SH-SY5Y (cell line): ENCODE data around the gene RGP1.

Source experiments
- GATA2 ChIP-seq: IDR thresholded peaks from 2 replicates; pipeline ENCODE4 v1.6.1; 2011; ENCODE audit warnings: mild to moderate bottlenecking, low read depth, low read length
- GATA3 ChIP-seq: IDR thresholded peaks from 2 replicates; pipeline ENCODE4 v1.6.1; 2011; ENCODE audit warnings: low read depth, mild to moderate bottlenecking, low read length, moderate library complexity

Gene RGP1

DNA sequence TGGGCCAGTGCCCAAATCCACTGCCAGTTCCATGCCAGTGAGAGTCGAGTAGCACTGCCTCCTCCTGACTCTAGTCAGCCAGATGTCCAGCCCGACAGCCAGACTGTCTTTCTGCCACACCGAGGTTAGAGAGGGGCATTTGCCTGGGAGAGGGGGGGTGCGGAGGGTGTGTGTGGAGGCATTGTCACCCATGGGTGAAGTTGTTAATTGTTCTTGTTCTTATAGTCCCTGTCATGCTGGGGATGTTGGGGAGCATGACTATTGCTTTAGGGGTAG is 1.1 kb downstream of the RGP1 start:
- no peak for TF ChIP-seq GATA3

DNA sequence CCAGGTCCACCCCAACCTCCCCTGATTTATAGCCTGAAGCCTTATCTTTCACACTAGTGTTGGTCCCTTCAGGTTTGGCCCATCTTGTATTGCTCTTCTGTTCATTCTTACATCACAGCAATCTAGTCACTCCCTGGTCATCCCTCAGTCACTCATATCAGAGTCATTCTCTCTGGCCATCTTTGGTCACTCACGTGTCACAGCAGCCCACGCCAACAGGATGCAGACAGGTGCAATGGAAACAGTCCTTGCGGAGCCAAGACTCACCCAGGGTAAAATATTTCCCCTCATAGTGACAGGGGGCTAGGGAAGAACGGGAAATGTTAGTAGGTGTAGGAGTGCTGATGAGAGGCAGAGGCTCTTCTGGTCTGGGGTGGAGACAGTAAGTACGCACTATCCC is 4.4 kb downstream of the RGP1 start:
- no peak for TF ChIP-seq GATA3
- TF ChIP-seq GATA2, result no peak

DNA sequence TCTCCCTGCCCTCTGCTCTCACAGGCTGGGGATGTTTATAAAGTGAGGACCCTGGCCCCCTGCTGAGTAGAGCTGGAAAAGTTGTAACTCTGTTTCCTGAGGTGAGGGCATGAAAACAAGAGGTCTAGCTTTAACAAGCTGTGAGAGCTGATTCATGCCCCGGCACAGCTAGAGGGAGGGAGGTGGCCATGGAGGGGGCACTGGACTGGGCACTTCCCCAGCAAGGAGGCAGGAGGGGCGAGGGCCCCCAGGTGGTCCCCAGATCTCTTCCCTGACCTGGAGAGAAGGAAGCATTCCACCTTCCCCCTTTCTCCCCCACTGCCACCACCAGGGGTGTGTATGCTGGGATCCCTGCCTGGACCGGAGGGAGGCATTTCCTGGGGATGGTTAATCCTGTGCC is 5.2 kb downstream of the RGP1 start, which contains the start of gene MSMP:
TSS of gene MSMP (minus strand) at position 13 of the 400 bp plus-strand sequence. CDS start 147 bp downstream, outside the sequence.
- no peak for TF ChIP-seq GATA3
- no peak for TF ChIP-seq GATA2

DNA sequence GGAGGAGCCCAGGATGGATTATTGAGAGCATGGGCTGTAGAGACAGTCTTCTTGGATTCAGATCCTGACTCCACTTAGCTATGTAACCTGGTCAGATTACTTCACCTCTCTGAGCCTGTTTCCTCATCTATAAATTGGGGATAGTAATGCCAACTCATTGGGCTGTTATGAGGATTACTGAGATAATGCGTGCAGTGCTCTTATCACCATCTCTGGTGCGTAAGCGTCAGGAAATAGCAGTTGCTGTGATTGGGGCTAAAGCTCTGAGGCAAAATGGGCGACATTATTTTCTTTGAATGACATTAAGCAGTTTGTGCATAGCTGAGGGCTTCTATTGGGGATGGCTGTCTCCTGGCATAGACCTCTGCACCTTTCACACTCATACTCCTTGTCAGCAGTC is 6.0 kb downstream of the RGP1 start:
- TF ChIP-seq GATA3 (no peak), GATA2 (no peak)

DNA sequence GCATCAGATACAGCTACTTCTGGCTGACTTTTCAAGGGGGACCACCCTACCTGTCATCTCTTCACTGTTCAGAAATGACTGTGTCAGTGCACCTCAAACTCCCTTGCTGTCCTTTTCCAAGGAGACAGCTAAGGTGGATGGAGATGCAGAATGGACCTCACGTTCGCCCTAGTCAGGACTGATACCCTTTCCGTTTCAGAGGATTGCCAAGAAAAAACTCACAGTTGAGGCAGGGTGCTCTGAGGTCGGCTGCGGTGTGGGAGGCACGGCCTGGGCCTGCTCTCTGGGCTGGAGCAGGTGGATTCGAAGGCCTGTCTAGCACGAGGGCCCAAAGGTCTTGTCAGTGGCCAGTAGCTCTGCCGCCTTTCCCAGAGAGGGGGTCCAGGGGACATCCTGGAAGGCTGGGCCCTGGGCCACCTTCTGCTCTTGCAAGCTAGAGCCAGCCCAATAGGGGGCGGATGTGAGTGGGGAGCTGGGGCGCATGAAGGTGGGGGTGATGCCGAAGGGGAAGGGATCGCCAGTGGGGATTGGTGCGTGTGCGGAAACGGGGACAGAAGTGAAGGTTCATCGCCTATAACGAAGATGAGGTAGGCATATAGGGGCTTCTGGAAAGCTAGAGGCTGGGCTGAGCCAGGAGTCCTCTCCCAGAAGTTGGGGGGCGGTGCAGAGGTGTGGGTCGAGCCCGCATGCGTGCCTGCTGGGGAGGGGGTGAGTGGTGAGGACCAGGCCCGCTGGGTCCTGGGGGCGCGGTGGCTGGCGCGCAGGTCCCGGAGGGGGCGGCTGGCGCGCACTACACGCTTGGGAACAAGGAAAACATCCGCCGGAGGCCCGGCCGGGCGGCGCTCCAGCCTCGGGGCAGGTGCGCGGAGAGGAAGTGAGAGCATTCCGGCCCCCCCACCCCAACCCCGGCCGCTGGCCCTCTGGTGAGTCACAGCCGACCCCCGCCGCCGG is 7.5 kb downstream of the RGP1 start:
- no peak for TF ChIP-seq GATA2
- no peak for TF ChIP-seq GATA3

DNA sequence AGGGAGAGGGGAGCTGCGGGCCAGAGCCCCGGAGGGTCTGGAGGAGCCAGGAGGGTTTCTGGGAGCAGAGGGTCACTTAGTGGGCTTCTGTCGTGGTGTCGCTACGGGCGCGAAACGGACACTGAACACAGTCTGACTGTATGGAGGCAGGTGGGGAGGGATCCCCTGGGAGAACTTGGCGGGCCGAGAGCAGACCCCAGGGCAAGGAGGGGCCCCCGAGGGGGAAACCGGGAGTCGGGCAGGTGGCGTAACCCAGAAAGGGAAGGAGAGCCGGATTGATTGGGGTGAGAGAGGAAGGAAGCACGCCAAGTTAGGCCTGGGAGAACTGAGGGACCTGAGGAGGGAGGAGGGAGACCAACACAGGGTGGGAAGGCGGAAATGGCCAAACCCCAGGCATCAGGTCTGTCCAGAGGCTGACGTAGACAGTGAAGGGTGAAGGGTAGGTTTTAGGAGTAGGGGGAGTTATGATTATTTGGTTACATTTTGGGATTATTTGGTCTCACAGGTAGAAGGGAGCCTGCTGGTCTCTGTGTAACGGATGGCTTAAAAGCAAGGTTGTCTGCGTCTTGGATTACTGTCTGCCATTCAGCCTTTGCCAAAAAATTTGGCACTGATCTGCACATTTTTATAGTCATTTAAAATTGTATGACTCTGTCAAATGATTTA is 8.3 kb downstream of the RGP1 start:
- TF ChIP-seq GATA3, result no peak
- TF ChIP-seq GATA2, result no peak

DNA sequence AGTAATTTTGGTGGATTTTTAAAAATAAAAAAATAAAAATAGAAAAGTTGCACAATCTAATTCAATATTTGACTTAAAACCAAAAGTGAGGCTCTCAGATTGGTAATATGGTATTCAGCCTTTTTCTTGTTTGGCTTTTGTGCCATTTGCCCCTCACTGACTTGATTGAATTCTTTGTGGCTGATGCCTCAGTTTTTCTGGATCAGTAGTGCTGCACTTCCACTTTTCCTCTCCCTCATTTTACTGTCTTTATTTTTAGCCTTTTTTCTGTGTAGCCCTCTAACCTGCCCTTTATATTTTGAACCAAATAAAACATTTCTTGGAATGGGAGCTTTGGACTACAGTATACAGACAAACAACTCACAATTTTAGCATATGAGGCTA is 8.8 kb downstream of the RGP1 start:
- TF ChIP-seq GATA2 (no peak), GATA3 (no peak)

DNA sequence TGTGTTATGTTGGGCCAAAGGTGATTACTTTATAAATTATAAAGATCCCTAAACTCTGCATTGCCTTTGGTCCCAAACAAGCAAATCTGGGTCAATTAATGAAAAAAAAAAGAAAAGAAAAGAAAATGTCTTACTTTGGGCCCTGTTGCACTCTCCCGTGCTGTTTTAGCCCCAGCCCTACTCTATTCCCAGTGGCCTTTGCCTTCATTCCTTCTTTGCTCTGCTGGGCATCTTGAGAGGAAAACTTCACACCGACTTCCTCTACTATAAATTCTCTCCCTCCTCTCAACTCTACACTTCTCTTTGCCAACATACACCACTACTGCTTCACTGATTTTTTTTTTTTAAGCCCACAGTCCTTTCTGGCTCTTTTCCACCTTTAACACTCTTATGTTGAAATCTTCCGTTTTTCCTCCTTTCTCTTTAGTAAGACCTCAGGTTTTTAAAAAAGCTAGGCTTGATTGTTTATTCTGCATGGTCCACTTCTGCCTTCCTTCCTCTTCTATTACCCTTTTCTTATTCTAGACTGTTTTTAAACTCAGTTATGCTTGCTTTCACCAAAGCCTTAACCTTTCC is 9.5 kb downstream of the RGP1 start:
- no peak for TF ChIP-seq GATA3
- TF ChIP-seq GATA2, result no peak

DNA sequence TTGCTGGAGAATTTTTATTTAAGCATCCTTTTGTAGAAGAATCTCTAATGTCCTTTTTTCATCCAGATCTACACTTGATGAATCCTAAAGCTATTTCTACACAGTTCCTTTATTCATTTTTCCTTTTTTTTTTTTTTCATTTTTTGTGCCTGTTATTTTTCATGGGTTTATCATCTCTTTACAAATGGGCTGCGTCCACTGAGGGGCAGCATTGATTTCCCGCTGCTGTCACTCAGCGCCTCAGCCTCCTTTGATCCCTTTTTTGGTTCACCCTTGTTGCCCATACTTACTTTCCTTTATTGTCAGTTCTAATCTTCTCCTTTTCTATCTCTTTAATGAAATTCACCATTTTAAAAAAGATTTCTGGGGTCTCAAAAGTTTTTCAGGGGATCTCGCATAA is 10.7 kb downstream of the RGP1 start:
- TF ChIP-seq GATA3, result no peak
- no peak for TF ChIP-seq GATA2

DNA sequence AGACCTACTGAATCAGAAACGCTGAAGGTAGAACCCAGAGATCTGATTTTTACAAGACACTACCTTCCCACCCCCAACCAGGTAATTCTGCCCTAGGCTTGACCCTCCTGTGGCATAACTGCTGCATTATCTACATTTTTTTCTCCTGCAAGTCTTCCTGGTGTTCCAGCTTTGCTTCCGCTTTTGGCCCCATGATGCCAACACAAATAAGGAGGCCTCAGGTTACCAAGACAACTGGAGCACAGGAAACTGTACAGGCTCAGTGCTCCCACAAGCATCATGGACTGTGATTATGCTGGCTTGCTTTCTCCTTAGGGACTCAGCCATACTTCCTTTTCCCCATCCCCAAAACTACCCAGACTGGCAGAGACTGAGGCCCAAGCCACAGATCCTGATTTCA is 11.6 kb downstream of the RGP1 start:
- TF ChIP-seq GATA3 (no peak), GATA2 (no peak)

DNA sequence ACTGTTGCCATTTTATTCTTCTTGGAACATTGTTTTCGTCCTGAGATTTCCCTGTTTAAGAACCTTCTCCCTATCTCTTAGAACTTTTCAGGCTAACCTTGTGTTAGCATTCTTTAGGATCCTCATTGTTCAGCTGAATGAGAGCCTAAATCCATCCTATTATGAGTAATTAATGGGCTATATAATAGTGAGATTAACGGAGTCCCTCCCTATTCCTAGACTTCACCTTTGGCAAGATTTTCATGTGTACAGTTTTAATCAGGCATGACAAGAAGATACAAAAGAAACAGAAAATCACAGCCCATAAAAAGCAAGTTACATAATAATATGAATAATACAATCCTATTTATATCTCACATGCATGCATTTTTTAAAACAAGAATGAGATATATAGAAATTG is 14.1 kb downstream of the RGP1 start:
- TF ChIP-seq GATA3 (no peak), GATA2 (no peak)

DNA sequence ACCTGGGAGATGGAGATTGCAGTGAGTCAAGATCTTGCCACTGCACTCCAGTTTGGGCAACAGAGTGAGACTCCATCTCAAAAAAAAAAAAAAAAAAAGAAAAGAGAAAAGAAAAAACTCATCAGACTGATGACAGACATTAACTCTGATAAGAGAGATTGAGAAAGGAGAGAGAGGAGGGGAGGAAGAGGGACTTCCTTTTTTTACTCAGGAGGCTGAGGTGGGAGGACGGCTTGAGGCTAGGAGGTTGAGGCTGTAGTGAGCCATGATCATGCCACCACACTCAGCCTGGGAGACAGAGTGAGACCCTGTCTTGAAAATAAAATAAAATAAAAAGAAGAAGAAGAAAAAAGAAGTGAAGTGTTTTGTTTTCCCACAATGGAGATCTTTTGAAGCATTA is 14.7 kb downstream of the RGP1 start:
- TF ChIP-seq GATA3, result no peak
- no peak for TF ChIP-seq GATA2

DNA sequence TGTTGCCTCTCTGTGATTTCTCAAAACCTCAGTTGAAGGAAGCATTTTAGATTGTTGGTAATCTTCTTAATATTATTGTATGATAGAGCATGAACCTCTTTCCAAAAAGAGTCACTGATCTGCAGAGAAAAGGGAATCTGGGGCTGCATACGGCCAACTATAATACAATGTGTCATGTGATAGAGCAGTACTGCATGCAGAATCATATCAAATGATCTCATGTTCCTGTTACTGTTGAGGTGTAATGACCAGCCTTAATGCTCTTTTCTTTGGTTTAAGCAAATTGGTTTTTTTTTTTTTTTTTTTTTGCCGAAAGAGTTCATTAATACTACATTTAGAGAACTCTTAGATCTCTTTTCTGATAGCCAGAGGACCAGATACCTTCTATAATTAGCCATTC is 17.9 kb downstream of the RGP1 start:
- TF ChIP-seq GATA2, result no peak
- no peak for TF ChIP-seq GATA3

DNA sequence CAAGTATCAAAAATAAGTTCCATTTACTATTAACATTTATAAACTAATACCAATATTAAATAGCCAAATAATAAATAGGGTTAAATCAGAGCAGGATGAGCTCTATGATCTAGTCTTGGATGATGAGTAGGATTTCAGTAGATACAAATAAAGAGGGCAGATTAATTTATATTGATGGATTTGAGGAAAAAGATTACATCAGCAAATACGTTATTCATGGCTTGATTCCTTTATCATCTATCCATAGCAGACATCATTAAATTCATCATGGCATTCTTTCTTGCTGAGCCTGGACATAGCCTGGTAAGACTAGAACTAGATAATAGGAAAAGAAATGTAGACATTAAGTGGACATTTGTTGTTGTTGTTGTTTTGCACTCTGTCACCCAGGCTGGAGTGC is 18.4 kb downstream of the RGP1 start:
- TF ChIP-seq GATA3, result no peak
- no peak for TF ChIP-seq GATA2

DNA sequence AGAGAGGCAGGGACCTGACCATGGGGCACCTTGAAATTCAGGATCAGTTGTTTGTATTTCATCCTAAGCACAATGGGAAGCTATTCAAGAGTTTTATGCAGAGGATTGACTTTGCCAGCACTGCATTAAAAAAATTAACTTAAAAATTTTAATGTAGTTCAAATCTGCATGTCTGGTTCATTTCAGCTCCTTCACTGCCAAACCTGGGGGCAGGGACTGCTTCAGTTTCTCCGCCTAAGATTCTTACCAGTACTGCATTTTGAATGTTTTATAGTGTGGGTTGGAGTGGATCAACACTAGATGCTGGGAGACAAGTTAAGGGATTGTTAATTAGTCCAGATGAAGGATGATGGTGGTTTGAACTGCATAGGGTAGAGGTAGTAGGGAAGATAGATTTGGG is 20.7 kb downstream of the RGP1 start:
- TF ChIP-seq GATA3 (no peak), GATA2 (no peak)
